ENCODE results near the gene FIGNL2.

GRCh38 chr12:51829641-51830040 lies 18.9 kb downstream of the FIGNL2 start:
- no peak for TF ChIP-seq CTCF (IDR thresholded peaks at IDR 0.05)
- TF ChIP-seq POLR2A (IDR thresholded peaks at IDR 0.05): no peak
